Psoas muscle (tissue), 8 donors: ENCODE results near the gene NPIPB6. TPM values are rescaled to one million over a fixed set of nuclear protein-coding genes. Genes with fewer than 3 reads are reported as not detected.

Experiments
- ATAC-seq, 4 donors: fragments of 200-7000 bp; cut with Tn5 transposase; one replicate each; pipeline ENCODE4 v1.9.1; 2020; ENCODE audit warnings: moderate library complexity in 3 of 4, mild to moderate bottlenecking in 2 of 4
- DNase-seq, 2 donors: peaks; one replicate each; pipeline ENCODE4 v3.0.0-alpha.2; 2020
- H3K27ac ChIP-seq: fragments of 200-600 bp; one replicate; pipeline ENCODE4 v1.8.0; 2022
- H3K27me3 ChIP-seq, 3 donors: fragments of 200-600 bp in 1 of 3; one replicate each; pipeline versions ENCODE4 v1.6.1 to v1.8.0; 2013 to 2022; ENCODE audit warnings: low read length in 2 of 3, mild to moderate bottlenecking in 2 of 3, moderate library complexity in 1 of 3; ENCODE audit not compliant: insufficient read depth in 3 of 3
- H3K36me3 ChIP-seq, 2 donors: fragments of 200-600 bp in 1 of 2; one replicate each; pipeline versions ENCODE4 v1.6.1 to v1.8.0; 2013 to 2022; ENCODE audit warnings: low read depth in 1 of 2, mild to moderate bottlenecking in 1 of 2, moderate library complexity in 1 of 2; ENCODE audit not compliant: insufficient read depth in 1 of 2
- H3K4me1 ChIP-seq: fragments of 200-600 bp; one replicate; pipeline ENCODE4 v1.8.0; 2022
- H3K4me3 ChIP-seq: fragments of 200-600 bp; one replicate; pipeline ENCODE4 v1.8.0; 2022; ENCODE audit warnings: mild to moderate bottlenecking
- H3K9me3 ChIP-seq: fragments of 200-600 bp; one replicate; pipeline ENCODE4 v1.8.0; 2022
- CTCF ChIP-seq: fragments of 200-600 bp; IDR thresholded peaks from one replicate; pipeline ENCODE4 v1.8.0; 2022; ENCODE audit warnings: antibody characterized with exemption
- WGBS, 3 donors: extraction: QIAGEN DNeasy Blood & Tissue Kit; methylation state at CpG; one replicate each; pipeline versions ENCODE4 v1.1.6 to v1.1.7; 2013; 5-methylcytosine and 5-hydroxymethylcytosine counted together
- intact Hi-C, 2 donors: fragments of 100-400 bp; cut with DNase I; formaldehyde crosslinking; loops; one replicate each; pipeline versions ENCODE4 v1.11.0 to v1.14.2; 2022
- polyA plus RNA-seq, 3 donors: library from polyadenylated mRNA; stranded (reverse); fragments of 200-250 nt; gene quantifications; one replicate each; pipeline ENCODE4 v1.2.3, GENCODE V29; 2013
- total RNA-seq, 4 donors: library from RNA; stranded (reverse); fragmentation: NEBNext Ultra II Directional in 2 of 4; extraction: Animal tissue kit (Norgen Biotek cat#: 25700) in 2 of 4; gene quantifications; one replicate each; pipeline versions ENCODE4 v1.2.1 to v1.2.4, GENCODE V29; 2021 to 2023
- donor health status: healthy with polysubstance abuse.
- donor health status: DM: no; HTN: no; CAD: no; lungs with moderate emphysema.
- donor health status: Bipolar disorder and iron deficiency.
- donor health status: healthy.
- donor health status: DM: yes; HTN: yes; CAD: no.
- donor health status: DM: no; HTN: no; CAD: no.
- donor health status: DM: no; HTN: no; CAD: no.
- donor health status: DM: yes; HTN: yes; CAD: no.

Gene NPIPB6
- total and polyA plus RNA-seq, 7 donors, result 0.17 to 1.5 (median 0.72) TPM; not detected in 1

GRCh38 chr16:28311913-28312312, 51.4 kb downstream of the NPIPB6 start:
- Histone ChIP-seq H3K36me3 (no peaks in the 10 kb centered on the region), H3K27ac (no peak overlapping the region), H3K4me3 (no peak overlapping the region), H3K27me3 (no peaks in the 10 kb centered on the region), H3K4me1 (no peaks in the 10 kb centered on the region), H3K9me3 (no peaks in the 10 kb centered on the region)
- TF ChIP-seq CTCF, result no peak
- ATAC-seq, result peak in 1 of 4 donors; percentile 15
- 73 to 79% (median 78%) methylated on average over 14 of the region's 14 CpGs for WGBS, 3 donors
- peak in 1 of 2 donors; percentile 42 for DNase-seq
- intact Hi-C loops, result no loop called here

GRCh38 chr16:28311413-28311812, 51.9 kb downstream of the NPIPB6 start:
- Histone ChIP-seq H3K36me3 (no peaks in the 10 kb centered on the region), H3K4me1 (no peaks in the 10 kb centered on the region), H3K27me3 (no peaks in the 10 kb centered on the region), H3K4me3 (no peak overlapping the region), H3K27ac (no peak overlapping the region), H3K9me3 (no peaks in the 10 kb centered on the region)
- ATAC-seq (no peak), DNase-seq (no peak)
- TF ChIP-seq CTCF, result no peak
- WGBS, 3 donors, result 93 to 96% (median 95%) methylated on average over 4 of the region's 4 CpGs
- intact Hi-C loops, result no loop called here

- intact Hi-C loops, result no loop called here
- H3K4me3 ChIP-seq, result no peak overlapping the region
- no peaks in the 10 kb centered on the region for H3K9me3 ChIP-seq
- no peaks in the 10 kb centered on the region for H3K36me3 ChIP-seq
- 93% methylated on average over 11 of the region's 11 CpGs for WGBS, 3 donors
- no peaks in the 10 kb centered on the region for H3K27me3 ChIP-seq
- no peak overlapping the region for H3K27ac ChIP-seq
- ATAC-seq (no peak), DNase-seq (peak in 1 of 2 donors; percentile 23)
- no peaks in the 10 kb centered on the region for H3K4me1 ChIP-seq
- no peak for TF ChIP-seq CTCF
Measured at GRCh38 chr16:28310796-28311195, 52.5 kb downstream of the NPIPB6 start.

DNA sequence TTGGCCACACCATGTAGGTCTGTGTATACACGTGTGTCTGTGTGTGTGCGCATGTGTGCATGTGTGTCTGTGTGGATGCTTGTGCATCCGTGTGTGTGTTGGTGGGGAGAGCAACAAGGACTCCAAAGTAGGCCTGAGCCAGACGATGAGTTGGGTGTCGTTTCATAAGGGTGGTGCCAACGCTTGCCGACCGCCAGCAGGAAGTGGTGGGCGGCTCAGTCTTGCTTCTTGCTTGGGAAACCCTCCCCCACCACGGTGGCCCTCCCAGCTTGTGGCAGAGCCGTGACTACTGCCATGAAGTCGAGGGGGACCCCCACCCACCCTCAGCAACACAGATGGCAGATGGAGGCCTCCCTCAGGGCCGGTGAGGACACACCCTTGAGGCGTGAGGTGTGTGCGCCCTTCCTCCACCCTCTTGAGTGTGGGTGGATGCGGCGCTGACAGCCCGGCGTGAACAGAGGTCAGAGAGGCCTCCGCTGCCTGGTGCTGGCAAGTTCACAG, 53.4 kb downstream of the NPIPB6 start:
- TF ChIP-seq CTCF, result no peak
- DNase-seq (peak in 1 of 2 donors; percentile 54), ATAC-seq (no peak)
- Histone ChIP-seq H3K4me3 (no peak overlapping the region), H3K27ac (no peak overlapping the region), H3K27me3 (no peaks in the 10 kb centered on the region), H3K36me3 (no peaks in the 10 kb centered on the region), H3K4me1 (no peaks in the 10 kb centered on the region), H3K9me3 (no peaks in the 10 kb centered on the region)
- WGBS, 3 donors, result 67 to 80% (median 73%) methylated on average over 20 of the region's 20 CpGs
- intact Hi-C loops, result no loop called here
